Activated CD4-positive, alpha-beta memory T cell treated with anti-CD3 and anti-CD28 coated beads for 36 hours (primary cell): ENCODE measurements around the gene METTL17. TPM values are rescaled to one million over a fixed set of nuclear protein-coding genes. Genes with fewer than 3 reads are reported as not detected.
A peak's percentile ranks its signal among the peaks of the same experiment; 100 is the strongest.
"Not testable (repeated sequence)": the region's sequence is repeated elsewhere in the genome, so short reads cannot be mapped to it uniquely, and the experiment has no call there.

Source experiments
- CTCF ChIA-PET: fragments of 350-600 bp; sonication (Branson Sonifier 250); formaldehyde crosslinking; loops from one replicate; lab custom pipeline; 2021; ENCODE audit warnings: antibody characterized with exemption, inconsistent platforms; lab: Charles Lee
- POLR2A ChIA-PET: fragments of 350-600 bp; sonication (Branson Sonifier 250); formaldehyde crosslinking; loops from one replicate; lab custom pipeline; 2021; ENCODE audit warnings: antibody characterized with exemption; lab: Charles Lee
- DNase-seq: peaks from one replicate; pipeline ENCODE4 v3.0.0-alpha.2; 2020
- H3K27ac Mint-ChIP-seq: one replicate; pipeline ENCODE4 v1.8.0; 2021; ENCODE audit warnings: mixed read lengths
- H3K27me3 Mint-ChIP-seq: one replicate; pipeline ENCODE4 v1.8.0; 2021; ENCODE audit warnings: mixed read lengths
- H3K36me3 Mint-ChIP-seq: one replicate; pipeline ENCODE4 v1.8.0; 2021; ENCODE audit warnings: mixed read lengths
- H3K4me1 Mint-ChIP-seq: one replicate; pipeline ENCODE4 v1.8.0; 2021; ENCODE audit warnings: low read depth, mixed read lengths
- H3K4me3 Mint-ChIP-seq: one replicate; pipeline ENCODE4 v1.8.0; 2021; ENCODE audit warnings: mild to moderate bottlenecking, mixed read lengths
- H3K9me3 Mint-ChIP-seq: one replicate; pipeline ENCODE4 v1.8.0; 2021; ENCODE audit warnings: mixed read lengths
- intact Hi-C: fragments of 100-400 bp; cut with micrococcal nuclease; formaldehyde crosslinking; loops from one replicate; pipeline ENCODE4 v1.15.1; 2023
- total RNA-seq, 2 experiments: library from RNA; stranded (reverse); gene quantifications; one replicate each; pipeline ENCODE4 v1.2.3, GENCODE V29; 2021

METTL17 gene
- total RNA-seq, 2 experiments from 2014 or later: 74.9 to 78.9 TPM

GRCh38 chr14:20997115-20997514 lies 7.3 kb downstream of the METTL17 start:
- H3K4me1 Mint-ChIP-seq: peaks cover 13% of the 10 kb centered on the region
- POLR2A ChIA-PET: interaction anchor here (0.6 kb wide), 1 partner anchor 61 kb away, joined by 3 read pairs; no protein-coding TSS in a partner anchor
- H3K27ac Mint-ChIP-seq: no peak overlapping the region
- no peaks in the 10 kb centered on the region for H3K27me3 Mint-ChIP-seq
- intact Hi-C loops: no loop called here
- H3K4me3 Mint-ChIP-seq: no peak overlapping the region
- no peaks in the 10 kb centered on the region for H3K9me3 Mint-ChIP-seq
- peaks cover 35% of the 10 kb centered on the region for H3K36me3 Mint-ChIP-seq
- DNase-seq: no peak
- CTCF ChIA-PET: interaction anchor here (0.7 to 9.0 kb wide), 7 partner anchors 9 to 95 kb away, joined by 3 to 70 read pairs (median 3); no protein-coding TSS in a partner anchor

- no peaks in the 10 kb centered on the region for H3K27me3 Mint-ChIP-seq
- H3K4me3 Mint-ChIP-seq: no peak overlapping the region
- H3K36me3 Mint-ChIP-seq: peaks cover 33% of the 10 kb centered on the region
- peaks cover 10% of the 10 kb centered on the region for H3K4me1 Mint-ChIP-seq
- no peaks in the 10 kb centered on the region for H3K9me3 Mint-ChIP-seq
- no peak overlapping the region for H3K27ac Mint-ChIP-seq
- no peak for DNase-seq
- ChIA-PET POLR2A (interaction anchor here (0.6 kb wide), 1 partner anchor 62 kb away, joined by 3 read pairs; no protein-coding TSS in a partner anchor), CTCF (interaction anchor here (0.7 to 9.0 kb wide), 7 partner anchors 8 to 95 kb away, joined by 3 to 70 read pairs (median 3); no protein-coding TSS in a partner anchor)
- intact Hi-C loops: no loop called here
Observed at GRCh38 chr14:20997564-20997963, 7.8 kb downstream of the METTL17 start.

- H3K36me3 Mint-ChIP-seq: peaks cover 31% of the 10 kb centered on the region
- ChIA-PET CTCF (interaction anchor here (0.7 to 9.0 kb wide), 4 partner anchors 16 to 37 kb away, joined by 3 to 70 read pairs (median 12); no protein-coding TSS in a partner anchor), POLR2A (no interaction called here)
- H3K4me1 Mint-ChIP-seq: peaks cover 9% of the 10 kb centered on the region
- no peaks in the 10 kb centered on the region for H3K27me3 Mint-ChIP-seq
- H3K4me3 Mint-ChIP-seq: no peak overlapping the region
- no peak overlapping the region for H3K27ac Mint-ChIP-seq
- H3K9me3 Mint-ChIP-seq: no peaks in the 10 kb centered on the region
- intact Hi-C loops: no loop called here
- no peak for DNase-seq
Observed at GRCh38 chr14:20998139-20998538, 8.4 kb downstream of the METTL17 start.

- Mint-ChIP-seq H3K27ac (no peak within 1 kb of the TSS), H3K4me1 (peaks cover 7% of the 10 kb centered on the region), H3K36me3 (peaks cover 28% of the 10 kb centered on the region), H3K27me3 (no peaks in the 10 kb centered on the region), H3K9me3 (no peaks in the 10 kb centered on the region), H3K4me3 (no peak within 1 kb of the TSS)
- intact Hi-C loops: no loop called here
- ChIA-PET POLR2A (no interaction called here), CTCF (interaction anchor here (1.0 to 9.0 kb wide), 5 partner anchors 16 to 93 kb away, joined by 3 to 70 read pairs (median 5); partner anchors contain the start of gene RNASE8)
- no peak for DNase-seq
Observed at GRCh38 chr14:20998674-20999366, 9.0 kb downstream of the METTL17 start, which contains the start of gene SLC39A2. SLC39A2 (plus strand) TSS chr14:20999293; CDS start chr14:20999447, 154 bp downstream.

GRCh38 chr14:20999591-20999990 lies 9.8 kb downstream of the METTL17 start:
- Mint-ChIP-seq H3K27ac (no peak overlapping the region), H3K27me3 (no peaks in the 10 kb centered on the region), H3K4me3 (no peak overlapping the region), H3K4me1 (peaks cover 6% of the 10 kb centered on the region), H3K9me3 (no peaks in the 10 kb centered on the region), H3K36me3 (peaks cover 23% of the 10 kb centered on the region)
- ChIA-PET POLR2A (no interaction called here), CTCF (interaction anchor here (0.6 to 9.0 kb wide), 5 partner anchors 15 to 93 kb away, joined by 3 to 70 read pairs (median 5); partner anchors contain the start of gene RNASE8)
- no peak for DNase-seq
- intact Hi-C loops: no loop called here

- Mint-ChIP-seq H3K36me3 (peaks cover 7% of the 10 kb centered on the region), H3K27ac (no peak overlapping the region), H3K9me3 (no peaks in the 10 kb centered on the region), H3K4me3 (no peak overlapping the region), H3K27me3 (no peaks in the 10 kb centered on the region), H3K4me1 (peaks cover 2% of the 10 kb centered on the region)
- intact Hi-C loops: no loop called here
- DNase-seq: no peak
- ChIA-PET POLR2A (no interaction called here), CTCF (interaction anchor here (1.2 to 9.0 kb wide), 3 partner anchors 13 to 102 kb away, joined by 3 to 70 read pairs (median 22); no protein-coding TSS in a partner anchor)
Observed at GRCh38 chr14:21001218-21001617, 11.4 kb downstream of the METTL17 start.

- ChIA-PET CTCF (interaction anchor here (1.3 to 3.7 kb wide), 4 partner anchors 11 to 102 kb away, joined by 3 to 50 read pairs (median 5); no protein-coding TSS in a partner anchor), POLR2A (no interaction called here)
- DNase-seq: no peak
- H3K4me3 Mint-ChIP-seq: no peak overlapping the region
- H3K36me3 Mint-ChIP-seq: no peaks in the 10 kb centered on the region
- no peaks in the 10 kb centered on the region for H3K4me1 Mint-ChIP-seq
- H3K9me3 Mint-ChIP-seq: no peaks in the 10 kb centered on the region
- no peaks in the 10 kb centered on the region for H3K27me3 Mint-ChIP-seq
- intact Hi-C loops: no loop called here
- H3K27ac Mint-ChIP-seq: no peak overlapping the region
Observed at GRCh38 chr14:21003788-21004346, 14.1 kb downstream of the METTL17 start.

- H3K9me3 Mint-ChIP-seq, intact Hi-C loops, DNase-seq, H3K4me3 Mint-ChIP-seq, H3K4me1 Mint-ChIP-seq, H3K27me3 Mint-ChIP-seq, POLR2A ChIA-PET, H3K36me3 Mint-ChIP-seq, H3K27ac Mint-ChIP-seq: not testable (repeated sequence)
- CTCF ChIA-PET: interaction anchor here (0.7 to 12.7 kb wide), 3 partner anchors 77 to 95 kb away, joined by 4 to 278 read pairs (median 146); partner anchors contain the start of gene ZNF219
Observed at GRCh38 chr14:21009721-21010120, 19.9 kb downstream of the METTL17 start.

- no peak overlapping the region for H3K4me3 Mint-ChIP-seq
- ChIA-PET CTCF (interaction anchor here (2.2 to 12.7 kb wide), 5 partner anchors 29 to 94 kb away, joined by 6 to 334 read pairs (median 146); partner anchors contain the start of genes TMEM253 and ZNF219), POLR2A (interaction anchor here (1.0 kb wide), 1 partner anchor 15 kb away, joined by 3 read pairs; no protein-coding TSS in a partner anchor)
- H3K36me3 Mint-ChIP-seq: no peaks in the 10 kb centered on the region
- H3K27me3 Mint-ChIP-seq: peaks cover 2% of the 10 kb centered on the region
- DNase-seq: no peak
- intact Hi-C loops: no loop called here
- H3K4me1 Mint-ChIP-seq: no peaks in the 10 kb centered on the region
- H3K9me3 Mint-ChIP-seq: no peaks in the 10 kb centered on the region
- H3K27ac Mint-ChIP-seq: no peak overlapping the region
Observed at GRCh38 chr14:21011136-21011535, 21.4 kb downstream of the METTL17 start.

- peak; percentile 85 for DNase-seq
- Mint-ChIP-seq H3K27ac (no peak overlapping the region), H3K9me3 (no peaks in the 10 kb centered on the region), H3K27me3 (peaks cover 2% of the 10 kb centered on the region), H3K4me3 (no peak overlapping the region), H3K36me3 (no peaks in the 10 kb centered on the region), H3K4me1 (no peaks in the 10 kb centered on the region)
- ChIA-PET CTCF (interaction anchor here (0.5 to 12.7 kb wide), 45 partner anchors 9 to 606 kb away, joined by 3 to 334 read pairs (median 7); partner anchors contain the start of genes ARHGEF40, NDRG2, RNASE13 and SLC39A2), POLR2A (interaction anchor here (0.6 to 2.5 kb wide), 4 partner anchors 73 to 172 kb away, joined by 4 to 13 read pairs (median 5); no protein-coding TSS in a partner anchor)
- intact Hi-C loops: loop anchor here (1.0 kb wide), 4 partner anchors 26 to 122 kb away; no protein-coding TSS in a partner anchor
Observed at GRCh38 chr14:21014761-21015190, 25.0 kb downstream of the METTL17 start.

- Mint-ChIP-seq H3K4me3 (no peak overlapping the region), H3K27ac (no peak overlapping the region), H3K9me3 (no peaks in the 10 kb centered on the region), H3K27me3 (peaks cover 2% of the 10 kb centered on the region), H3K36me3 (no peaks in the 10 kb centered on the region), H3K4me1 (no peaks in the 10 kb centered on the region)
- no peak for DNase-seq
- intact Hi-C loops: no loop called here
- CTCF ChIA-PET: interaction anchor here (0.5 to 12.7 kb wide), 43 partner anchors 9 to 607 kb away, joined by 3 to 334 read pairs (median 7); partner anchors contain the start of genes ARHGEF40, NDRG2, RNASE13 and SLC39A2
- POLR2A ChIA-PET: interaction anchor here (0.9 to 2.5 kb wide), 3 partner anchors 72 to 89 kb away, joined by 4 to 13 read pairs (median 5); no protein-coding TSS in a partner anchor
Observed at GRCh38 chr14:21015312-21015711, 25.5 kb downstream of the METTL17 start.
